ENCODE measurements around the gene IL17RE. TPM values are rescaled to one million over a fixed set of nuclear protein-coding genes. Genes with fewer than 3 reads are reported as not detected.

IL17RE gene
- total and polyA plus RNA-seq, 2 of the 13 experiments (the other 11 are each of a cell fraction or from before 2014, with no cell fraction given): 14.5 to 24.1 TPM

DNA sequence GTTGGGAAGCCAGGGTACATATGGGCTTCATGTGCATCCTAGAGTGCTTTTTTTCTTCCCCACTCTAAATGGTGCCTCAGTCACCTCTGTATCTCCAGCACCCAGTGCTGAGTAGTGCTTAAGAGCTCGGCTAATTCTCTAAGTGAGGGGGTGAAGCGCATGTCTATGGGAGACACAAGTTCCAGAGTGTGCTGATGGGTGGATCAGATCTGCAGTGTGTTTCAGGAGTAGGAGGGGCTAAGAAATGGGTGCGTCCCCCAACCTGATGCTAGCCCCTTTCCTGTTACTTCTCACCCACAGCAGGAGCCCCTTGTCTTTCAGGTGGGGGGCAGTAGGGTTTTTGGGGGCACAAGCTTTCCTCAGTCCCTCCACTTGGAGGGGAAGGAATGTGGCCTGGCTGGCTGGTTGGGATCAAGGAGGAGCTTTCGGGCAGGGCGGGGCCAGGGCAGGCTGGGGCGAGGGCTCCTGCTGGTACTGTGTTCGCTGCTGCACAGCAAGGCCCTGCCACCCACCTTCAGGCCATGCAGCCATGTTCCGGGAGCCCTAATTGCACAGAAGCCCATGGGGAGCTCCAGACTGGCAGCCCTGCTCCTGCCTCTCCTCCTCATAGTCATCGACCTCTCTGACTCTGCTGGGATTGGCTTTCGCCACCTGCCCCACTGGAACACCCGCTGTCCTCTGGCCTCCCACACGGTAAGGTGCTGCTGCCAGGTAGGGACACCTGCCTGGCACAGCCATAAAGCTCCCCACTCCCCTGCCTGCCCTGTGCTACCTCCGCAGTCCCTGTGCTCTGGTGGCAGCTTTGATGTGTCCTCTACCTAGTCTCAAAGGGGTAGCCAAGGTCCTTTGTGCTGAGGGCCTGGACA, at the start of gene IL17RE (continued):
- TF ChIP-seq, protein P1, sequence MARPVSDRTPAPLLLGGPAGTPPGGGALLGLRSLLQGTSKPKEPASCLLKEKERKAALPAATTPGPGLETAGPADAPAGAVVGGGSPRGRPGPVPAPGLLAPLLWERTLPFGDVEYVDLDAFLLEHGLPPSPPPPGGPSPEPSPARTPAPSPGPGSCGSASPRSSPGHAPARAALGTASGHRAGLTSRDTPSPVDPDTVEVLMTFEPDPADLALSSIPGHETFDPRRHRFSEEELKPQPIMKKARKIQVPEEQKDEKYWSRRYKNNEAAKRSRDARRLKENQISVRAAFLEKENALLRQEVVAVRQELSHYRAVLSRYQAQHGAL (CRISPR knock-in tag; IDR thresholded peaks at IDR 0.05; ENCODE audit: not compliant biosample characterization): no peak
- TF ChIP-seq SPEN (CRISPR knock-in tag; IDR thresholded peaks at IDR 0.05; ENCODE audit: low read depth) (peak; percentile 28; the same call in 1 of the 2 replicates), RXRB (CRISPR knock-in tag; IDR thresholded peaks at IDR 0.05; ENCODE audit: borderline replicate concordance) (no peak; the same call in 1 of the 2 replicates), FOXM1 (CRISPR knock-in tag; IDR thresholded peaks at IDR 0.05) (no peak), TGIF2 (CRISPR knock-in tag; IDR thresholded peaks at IDR 0.05) (0 out of 2 replicates have a peak, but pooled peaks have one; percentile 52), DNMT1 (CRISPR knock-in tag; IDR thresholded peaks at IDR 0.05) (no peak), ZNF3 (CRISPR knock-in tag; IDR thresholded peaks at IDR 0.05) (no peak), FOXJ3 (CRISPR knock-in tag; IDR thresholded peaks at IDR 0.05; ENCODE audit: borderline replicate concordance) (no peak), ZNF7 (CRISPR knock-in tag; IDR thresholded peaks at IDR 0.05) (no peak), ZNF274 (CRISPR knock-in tag; IDR thresholded peaks at IDR 0.05) (peak; percentile 61)
- TF ChIP-seq, protein P2, sequence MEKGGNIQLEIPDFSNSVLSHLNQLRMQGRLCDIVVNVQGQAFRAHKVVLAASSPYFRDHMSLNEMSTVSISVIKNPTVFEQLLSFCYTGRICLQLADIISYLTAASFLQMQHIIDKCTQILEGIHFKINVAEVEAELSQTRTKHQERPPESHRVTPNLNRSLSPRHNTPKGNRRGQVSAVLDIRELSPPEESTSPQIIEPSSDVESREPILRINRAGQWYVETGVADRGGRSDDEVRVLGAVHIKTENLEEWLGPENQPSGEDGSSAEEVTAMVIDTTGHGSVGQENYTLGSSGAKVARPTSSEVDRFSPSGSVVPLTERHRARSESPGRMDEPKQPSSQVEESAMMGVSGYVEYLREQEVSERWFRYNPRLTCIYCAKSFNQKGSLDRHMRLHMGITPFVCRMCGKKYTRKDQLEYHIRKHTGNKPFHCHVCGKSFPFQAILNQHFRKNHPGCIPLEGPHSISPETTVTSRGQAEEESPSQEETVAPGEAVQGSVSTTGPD (CRISPR knock-in tag; IDR thresholded peaks at IDR 0.05): 0 out of 2 replicates have a peak, but pooled peaks have one; percentile 48
- TF ChIP-seq, protein P3, sequence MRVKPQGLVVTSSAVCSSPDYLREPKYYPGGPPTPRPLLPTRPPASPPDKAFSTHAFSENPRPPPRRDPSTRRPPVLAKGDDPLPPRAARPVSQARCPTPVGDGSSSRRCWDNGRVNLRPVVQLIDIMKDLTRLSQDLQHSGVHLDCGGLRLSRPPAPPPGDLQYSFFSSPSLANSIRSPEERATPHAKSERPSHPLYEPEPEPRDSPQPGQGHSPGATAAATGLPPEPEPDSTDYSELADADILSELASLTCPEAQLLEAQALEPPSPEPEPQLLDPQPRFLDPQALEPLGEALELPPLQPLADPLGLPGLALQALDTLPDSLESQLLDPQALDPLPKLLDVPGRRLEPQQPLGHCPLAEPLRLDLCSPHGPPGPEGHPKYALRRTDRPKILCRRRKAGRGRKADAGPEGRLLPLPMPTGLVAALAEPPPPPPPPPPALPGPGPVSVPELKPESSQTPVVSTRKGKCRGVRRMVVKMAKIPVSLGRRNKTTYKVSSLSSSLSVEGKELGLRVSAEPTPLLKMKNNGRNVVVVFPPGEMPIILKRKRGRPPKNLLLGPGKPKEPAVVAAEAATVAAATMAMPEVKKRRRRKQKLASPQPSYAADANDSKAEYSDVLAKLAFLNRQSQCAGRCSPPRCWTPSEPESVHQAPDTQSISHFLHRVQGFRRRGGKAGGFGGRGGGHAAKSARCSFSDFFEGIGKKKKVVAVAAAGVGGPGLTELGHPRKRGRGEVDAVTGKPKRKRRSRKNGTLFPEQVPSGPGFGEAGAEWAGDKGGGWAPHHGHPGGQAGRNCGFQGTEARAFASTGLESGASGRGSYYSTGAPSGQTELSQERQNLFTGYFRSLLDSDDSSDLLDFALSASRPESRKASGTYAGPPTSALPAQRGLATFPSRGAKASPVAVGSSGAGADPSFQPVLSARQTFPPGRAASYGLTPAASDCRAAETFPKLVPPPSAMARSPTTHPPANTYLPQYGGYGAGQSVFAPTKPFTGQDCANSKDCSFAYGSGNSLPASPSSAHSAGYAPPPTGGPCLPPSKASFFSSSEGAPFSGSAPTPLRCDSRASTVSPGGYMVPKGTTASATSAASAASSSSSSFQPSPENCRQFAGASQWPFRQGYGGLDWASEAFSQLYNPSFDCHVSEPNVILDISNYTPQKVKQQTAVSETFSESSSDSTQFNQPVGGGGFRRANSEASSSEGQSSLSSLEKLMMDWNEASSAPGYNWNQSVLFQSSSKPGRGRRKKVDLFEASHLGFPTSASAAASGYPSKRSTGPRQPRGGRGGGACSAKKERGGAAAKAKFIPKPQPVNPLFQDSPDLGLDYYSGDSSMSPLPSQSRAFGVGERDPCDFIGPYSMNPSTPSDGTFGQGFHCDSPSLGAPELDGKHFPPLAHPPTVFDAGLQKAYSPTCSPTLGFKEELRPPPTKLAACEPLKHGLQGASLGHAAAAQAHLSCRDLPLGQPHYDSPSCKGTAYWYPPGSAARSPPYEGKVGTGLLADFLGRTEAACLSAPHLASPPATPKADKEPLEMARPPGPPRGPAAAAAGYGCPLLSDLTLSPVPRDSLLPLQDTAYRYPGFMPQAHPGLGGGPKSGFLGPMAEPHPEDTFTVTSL (CRISPR knock-in tag; IDR thresholded peaks at IDR 0.05; ENCODE audit: borderline replicate concordance): no peak
- TF ChIP-seq, protein P4, sequence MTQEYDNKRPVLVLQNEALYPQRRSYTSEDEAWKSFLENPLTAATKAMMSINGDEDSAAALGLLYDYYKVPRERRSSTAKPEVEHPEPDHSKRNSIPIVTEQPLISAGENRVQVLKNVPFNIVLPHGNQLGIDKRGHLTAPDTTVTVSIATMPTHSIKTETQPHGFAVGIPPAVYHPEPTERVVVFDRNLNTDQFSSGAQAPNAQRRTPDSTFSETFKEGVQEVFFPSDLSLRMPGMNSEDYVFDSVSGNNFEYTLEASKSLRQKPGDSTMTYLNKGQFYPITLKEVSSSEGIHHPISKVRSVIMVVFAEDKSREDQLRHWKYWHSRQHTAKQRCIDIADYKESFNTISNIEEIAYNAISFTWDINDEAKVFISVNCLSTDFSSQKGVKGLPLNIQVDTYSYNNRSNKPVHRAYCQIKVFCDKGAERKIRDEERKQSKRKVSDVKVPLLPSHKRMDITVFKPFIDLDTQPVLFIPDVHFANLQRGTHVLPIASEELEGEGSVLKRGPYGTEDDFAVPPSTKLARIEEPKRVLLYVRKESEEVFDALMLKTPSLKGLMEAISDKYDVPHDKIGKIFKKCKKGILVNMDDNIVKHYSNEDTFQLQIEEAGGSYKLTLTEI (CRISPR knock-in tag; conservative IDR thresholded peaks at IDR 0.05): no peak
- TF ChIP-seq, protein P5, sequence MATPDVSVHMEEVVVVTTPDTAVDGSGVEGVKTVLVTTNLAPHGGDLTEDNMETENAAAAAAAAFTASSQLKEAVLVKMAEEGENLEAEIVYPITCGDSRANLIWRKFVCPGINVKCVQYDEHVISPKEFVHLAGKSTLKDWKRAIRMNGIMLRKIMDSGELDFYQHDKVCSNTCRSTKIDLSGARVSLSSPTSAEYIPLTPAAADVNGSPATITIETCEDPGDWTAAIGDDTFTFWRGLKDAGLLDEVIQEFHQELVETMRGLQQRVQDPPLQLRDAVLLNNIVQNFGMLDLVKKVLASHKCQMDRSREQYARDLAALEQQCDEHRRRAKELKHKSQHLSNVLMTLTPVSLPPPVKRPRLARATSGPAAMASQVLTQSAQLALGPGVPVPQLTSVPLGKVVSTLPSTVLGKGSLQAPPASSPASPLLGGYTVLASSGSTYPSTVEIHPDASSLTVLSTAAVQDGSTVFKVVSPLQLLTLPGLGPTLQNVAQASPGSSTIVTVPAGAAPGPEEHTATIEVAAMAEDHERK (CRISPR knock-in tag; IDR thresholded peaks at IDR 0.05; ENCODE audit: low read depth): no peak

All from HepG2 (cell line).